Measurements from ENCODE around the gene NPEPL1.

- TF ChIP-seq EGR1 (IDR thresholded peaks at IDR 0.05) (no peak), EP300 (IDR thresholded peaks at IDR 0.05; ENCODE audit: borderline replicate concordance) (no peak), RAD21 (IDR thresholded peaks at IDR 0.05; ENCODE audit: low read depth) (no peak)
- TF ChIP-seq, protein P1, sequence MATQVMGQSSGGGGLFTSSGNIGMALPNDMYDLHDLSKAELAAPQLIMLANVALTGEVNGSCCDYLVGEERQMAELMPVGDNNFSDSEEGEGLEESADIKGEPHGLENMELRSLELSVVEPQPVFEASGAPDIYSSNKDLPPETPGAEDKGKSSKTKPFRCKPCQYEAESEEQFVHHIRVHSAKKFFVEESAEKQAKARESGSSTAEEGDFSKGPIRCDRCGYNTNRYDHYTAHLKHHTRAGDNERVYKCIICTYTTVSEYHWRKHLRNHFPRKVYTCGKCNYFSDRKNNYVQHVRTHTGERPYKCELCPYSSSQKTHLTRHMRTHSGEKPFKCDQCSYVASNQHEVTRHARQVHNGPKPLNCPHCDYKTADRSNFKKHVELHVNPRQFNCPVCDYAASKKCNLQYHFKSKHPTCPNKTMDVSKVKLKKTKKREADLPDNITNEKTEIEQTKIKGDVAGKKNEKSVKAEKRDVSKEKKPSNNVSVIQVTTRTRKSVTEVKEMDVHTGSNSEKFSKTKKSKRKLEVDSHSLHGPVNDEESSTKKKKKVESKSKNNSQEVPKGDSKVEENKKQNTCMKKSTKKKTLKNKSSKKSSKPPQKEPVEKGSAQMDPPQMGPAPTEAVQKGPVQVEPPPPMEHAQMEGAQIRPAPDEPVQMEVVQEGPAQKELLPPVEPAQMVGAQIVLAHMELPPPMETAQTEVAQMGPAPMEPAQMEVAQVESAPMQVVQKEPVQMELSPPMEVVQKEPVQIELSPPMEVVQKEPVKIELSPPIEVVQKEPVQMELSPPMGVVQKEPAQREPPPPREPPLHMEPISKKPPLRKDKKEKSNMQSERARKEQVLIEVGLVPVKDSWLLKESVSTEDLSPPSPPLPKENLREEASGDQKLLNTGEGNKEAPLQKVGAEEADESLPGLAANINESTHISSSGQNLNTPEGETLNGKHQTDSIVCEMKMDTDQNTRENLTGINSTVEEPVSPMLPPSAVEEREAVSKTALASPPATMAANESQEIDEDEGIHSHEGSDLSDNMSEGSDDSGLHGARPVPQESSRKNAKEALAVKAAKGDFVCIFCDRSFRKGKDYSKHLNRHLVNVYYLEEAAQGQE (IDR thresholded peaks at IDR 0.05; ENCODE audit: low read depth), result no peak
These were observed 14.8 kb upstream of the NPEPL1 start for GRCh38 chr20:58677808-58678207.
